GM12878 (cell line): ENCODE data around the gene SPTAN1. TPM values are rescaled to one million over a fixed set of nuclear protein-coding genes. Genes with fewer than 3 reads are reported as not detected.

Source experiments
- ATF3 ChIP-seq: IDR thresholded peaks from 2 replicates; pipeline ENCODE4 v1.6.1; 2011; ENCODE audit warnings: low read depth, mild to moderate bottlenecking, low read length, moderate library complexity, borderline replicate concordance; ENCODE audit errors: extremely low read depth
- ATF7 ChIP-seq: fragments of 450-650 bp; IDR thresholded peaks from 2 replicates; pipeline ENCODE4 v1.6.1; 2016; ENCODE audit warnings: low read depth, mild to moderate bottlenecking
- BMI1 ChIP-seq: fragments of 450-650 bp; IDR thresholded peaks from 2 replicates; pipeline ENCODE4 v1.6.1; 2016; ENCODE audit warnings: mild to moderate bottlenecking, moderate library complexity, borderline replicate concordance
- CBFB ChIP-seq: IDR thresholded peaks from 2 replicates; pipeline ENCODE4 v1.6.1; 2016; ENCODE audit warnings: antibody characterized with exemption, low read depth
- CREB1 ChIP-seq: IDR thresholded peaks from 2 replicates; pipeline ENCODE4 v1.6.1; 2012; ENCODE audit warnings: low read depth, mild to moderate bottlenecking, inconsistent platforms
- E2F8 ChIP-seq: fragments of 450-650 bp; IDR thresholded peaks from 2 replicates; pipeline ENCODE4 v1.6.1; 2018; ENCODE audit warnings: mild to moderate bottlenecking, low read depth, moderate library complexity; ENCODE audit not compliant: partially characterized antibody
- E4F1 ChIP-seq: fragments of 450-650 bp; IDR thresholded peaks from 2 replicates; pipeline ENCODE4 v1.6.1; 2018; ENCODE audit warnings: borderline replicate concordance, mild to moderate bottlenecking; ENCODE audit not compliant: partially characterized antibody
- FOXK2 ChIP-seq: fragments of 450-650 bp; IDR thresholded peaks from 2 replicates; pipeline ENCODE4 v1.6.1; 2017; ENCODE audit warnings: mild to moderate bottlenecking, moderate library complexity
- HCFC1 ChIP-seq: fragments of 150-350 bp; IDR thresholded peaks from 2 replicates; pipeline ENCODE4 v1.6.1; 2014; ENCODE audit warnings: low read length
- MEF2A ChIP-seq: IDR thresholded peaks from 2 replicates; pipeline ENCODE4 v1.6.1; 2011; ENCODE audit warnings: low read depth, mild to moderate bottlenecking, low read length, moderate library complexity; ENCODE audit not compliant: insufficient read depth
- MTA2 ChIP-seq: fragments of 450-650 bp; IDR thresholded peaks from 2 replicates; pipeline ENCODE4 v1.6.1; 2016; ENCODE audit warnings: low read depth, mild to moderate bottlenecking, moderate library complexity
- PAX8 ChIP-seq: fragments of 450-650 bp; IDR thresholded peaks from 2 replicates; pipeline ENCODE4 v1.6.1; 2017; ENCODE audit warnings: mild to moderate bottlenecking, moderate library complexity
- SMC3 ChIP-seq: IDR thresholded peaks from 2 replicates; pipeline ENCODE4 v1.6.1; 2011; ENCODE audit warnings: low read length, improper control_type of control experiment, borderline replicate concordance
- SREBF1 ChIP-seq: IDR thresholded peaks from 2 replicates; pipeline ENCODE4 v1.6.1; 2012; ENCODE audit warnings: mild to moderate bottlenecking, low read length
- TBL1XR1 ChIP-seq: IDR thresholded peaks from 2 replicates; pipeline ENCODE4 v1.6.1; 2012; ENCODE audit warnings: low read depth, low read length, improper control_type of control experiment
- TCF7 ChIP-seq: IDR thresholded peaks from 2 replicates; pipeline ENCODE4 v1.6.1; 2014; ENCODE audit warnings: antibody characterized with exemption, borderline replicate concordance
- ZBED1 ChIP-seq: IDR thresholded peaks from 2 replicates; pipeline ENCODE4 v1.6.1; 2016; ENCODE audit warnings: borderline replicate concordance
- ZNF622 ChIP-seq: fragments of 450-650 bp; IDR thresholded peaks from 2 replicates; pipeline ENCODE4 v1.6.1; 2017; ENCODE audit warnings: mild to moderate bottlenecking, inconsistent platforms
- polyA plus RNA-seq, 11 experiments: library from polyadenylated mRNA; depleted of rRNA in 4 of 11; unstranded in 6 of 11; stranded (reverse) in 5 of 11; fragments of >200 nt; fragmentation: Nextera tagmentation in 4 of 11; fragmentation: Illumina TruSeq in 1 of 11; extraction: Ambion mirVana in 4 of 11; extraction: Trizol in 1 of 11; gene quantifications; 1 replicate in 1 of 11; 2 replicates in 10 of 11; pipeline versions ENCODE4 v1.2.1 to v1.2.3, GENCODE V29; 2011 to 2016; ENCODE audit warnings: inconsistent platforms in 2 of 11, missing spikeins in 2 of 11, low read depth in 1 of 11
- total RNA-seq, 4 experiments: library from RNA; depleted of rRNA in 3 of 4; stranded (reverse); fragments of >200 nt in 3 of 4; fragmentation: Illumina TruSeq in 1 of 4; extraction: Trizol in 1 of 4; gene quantifications; 2 replicates each; pipeline versions ENCODE4 v1.2.1 to v1.2.3, GENCODE V29; 2013 to 2021
- TF ChIP-seq, protein P1 (sequence below): fragments of 450-650 bp; IDR thresholded peaks from 2 replicates; pipeline ENCODE4 v1.6.1; 2017; ENCODE audit warnings: mild to moderate bottlenecking, low read depth, inconsistent platforms; ENCODE audit not compliant: poor library complexity, severe bottlenecking
- TF ChIP-seq, protein P2 (sequence below): IDR thresholded peaks from 2 replicates; pipeline ENCODE4 v1.6.1; 2011; ENCODE audit warnings: borderline replicate concordance, low read depth, mild to moderate bottlenecking, moderate library complexity, mixed read lengths, low read length; ENCODE audit not compliant: insufficient read depth; ENCODE audit errors: extremely low read length

Gene SPTAN1
- total and polyA plus RNA-seq, 10 of the 15 experiments (the other 5 are each of a cell fraction or from before 2014, with no cell fraction given), result 18.7 to 156 (median 73.6) TPM

DNA sequence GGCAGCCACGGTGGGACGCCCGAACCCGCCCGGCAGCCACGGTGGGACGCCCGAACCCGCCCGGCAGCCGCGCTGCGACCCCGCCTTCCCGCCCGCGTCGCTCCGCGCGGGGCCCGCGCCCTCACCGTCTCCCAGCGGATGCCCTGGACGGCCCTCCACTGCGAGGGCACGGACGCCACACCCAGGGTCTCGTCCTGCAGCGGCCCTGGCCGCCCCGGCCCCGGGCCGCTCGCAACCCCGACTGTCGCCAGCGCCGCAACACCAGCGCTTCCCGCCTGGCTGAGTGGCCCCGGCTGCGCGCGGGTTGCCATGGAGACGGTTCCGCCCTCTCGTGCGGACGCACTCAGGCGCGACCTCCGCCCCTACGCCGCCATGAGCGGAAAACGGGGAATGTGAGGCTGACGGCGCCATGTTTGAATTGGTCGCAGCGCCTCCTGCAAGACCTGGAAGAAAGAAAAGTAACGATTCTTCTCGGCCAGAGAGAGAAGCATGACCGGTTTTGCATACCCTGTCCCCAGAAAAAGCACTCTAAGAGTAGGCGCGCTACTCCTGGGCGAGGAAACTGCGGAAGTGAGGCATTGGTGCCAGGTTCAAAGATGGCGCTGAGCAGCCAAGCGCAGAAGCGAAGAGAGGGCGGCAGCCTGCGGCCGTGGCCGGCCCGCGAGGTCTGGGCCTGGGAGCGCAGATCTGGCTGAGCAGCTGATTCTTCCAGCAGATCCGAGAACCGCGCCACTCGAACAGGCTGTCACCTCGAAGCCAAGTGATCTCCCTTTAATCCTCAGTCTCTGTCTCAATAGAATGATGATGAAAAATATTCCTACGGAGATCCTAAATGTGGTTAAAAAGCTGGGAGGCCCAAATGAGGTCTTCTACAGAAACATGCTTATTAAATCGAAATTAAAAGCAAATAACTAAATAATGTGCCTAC, 104.3 kb downstream of the SPTAN1 start, which contains the start of gene DYNC2I2 (continued):
- TF ChIP-seq E4F1 (peak; percentile 60), TCF7 (no peak), CREB1 (peak; percentile 62; the same call in 1 of the 2 replicates), PAX8 (peak; percentile 98), ZNF622 (no peak), ATF7 (0 out of 2 replicates have a peak, but pooled peaks have one; percentile 23), SMC3 (no peak; the same call in 1 of the 2 replicates), ATF3 (no peak), BMI1 (peak; percentile 93), CBFB (no peak), ZBED1 (no peak), SREBF1 (no peak), MEF2A (no peak), MTA2 (peak; percentile 52; the same call in 1 of the 2 replicates), E2F8 (peak; percentile 16), FOXK2 (no peak), TBL1XR1 (peak; percentile 58; the same call in 1 of the 2 replicates), HCFC1 (peak; percentile 73)
- TF ChIP-seq, protein P1, sequence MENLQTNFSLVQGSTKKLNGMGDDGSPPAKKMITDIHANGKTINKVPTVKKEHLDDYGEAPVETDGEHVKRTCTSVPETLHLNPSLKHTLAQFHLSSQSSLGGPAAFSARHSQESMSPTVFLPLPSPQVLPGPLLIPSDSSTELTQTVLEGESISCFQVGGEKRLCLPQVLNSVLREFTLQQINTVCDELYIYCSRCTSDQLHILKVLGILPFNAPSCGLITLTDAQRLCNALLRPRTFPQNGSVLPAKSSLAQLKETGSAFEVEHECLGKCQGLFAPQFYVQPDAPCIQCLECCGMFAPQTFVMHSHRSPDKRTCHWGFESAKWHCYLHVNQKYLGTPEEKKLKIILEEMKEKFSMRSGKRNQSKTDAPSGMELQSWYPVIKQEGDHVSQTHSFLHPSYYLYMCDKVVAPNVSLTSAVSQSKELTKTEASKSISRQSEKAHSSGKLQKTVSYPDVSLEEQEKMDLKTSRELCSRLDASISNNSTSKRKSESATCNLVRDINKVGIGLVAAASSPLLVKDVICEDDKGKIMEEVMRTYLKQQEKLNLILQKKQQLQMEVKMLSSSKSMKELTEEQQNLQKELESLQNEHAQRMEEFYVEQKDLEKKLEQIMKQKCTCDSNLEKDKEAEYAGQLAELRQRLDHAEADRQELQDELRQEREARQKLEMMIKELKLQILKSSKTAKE, result peak; percentile 75
- TF ChIP-seq, protein P2, sequence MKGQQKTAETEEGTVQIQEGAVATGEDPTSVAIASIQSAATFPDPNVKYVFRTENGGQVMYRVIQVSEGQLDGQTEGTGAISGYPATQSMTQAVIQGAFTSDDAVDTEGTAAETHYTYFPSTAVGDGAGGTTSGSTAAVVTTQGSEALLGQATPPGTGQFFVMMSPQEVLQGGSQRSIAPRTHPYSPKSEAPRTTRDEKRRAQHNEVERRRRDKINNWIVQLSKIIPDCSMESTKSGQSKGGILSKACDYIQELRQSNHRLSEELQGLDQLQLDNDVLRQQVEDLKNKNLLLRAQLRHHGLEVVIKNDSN, result no peak
